8988T (cell line): ENCODE data around the gene SYDE1.

Experiments
- DNase-seq: peaks from one replicate; pipeline ENCODE4 v3.0.0; 2011

SYDE1 gene

DNA sequence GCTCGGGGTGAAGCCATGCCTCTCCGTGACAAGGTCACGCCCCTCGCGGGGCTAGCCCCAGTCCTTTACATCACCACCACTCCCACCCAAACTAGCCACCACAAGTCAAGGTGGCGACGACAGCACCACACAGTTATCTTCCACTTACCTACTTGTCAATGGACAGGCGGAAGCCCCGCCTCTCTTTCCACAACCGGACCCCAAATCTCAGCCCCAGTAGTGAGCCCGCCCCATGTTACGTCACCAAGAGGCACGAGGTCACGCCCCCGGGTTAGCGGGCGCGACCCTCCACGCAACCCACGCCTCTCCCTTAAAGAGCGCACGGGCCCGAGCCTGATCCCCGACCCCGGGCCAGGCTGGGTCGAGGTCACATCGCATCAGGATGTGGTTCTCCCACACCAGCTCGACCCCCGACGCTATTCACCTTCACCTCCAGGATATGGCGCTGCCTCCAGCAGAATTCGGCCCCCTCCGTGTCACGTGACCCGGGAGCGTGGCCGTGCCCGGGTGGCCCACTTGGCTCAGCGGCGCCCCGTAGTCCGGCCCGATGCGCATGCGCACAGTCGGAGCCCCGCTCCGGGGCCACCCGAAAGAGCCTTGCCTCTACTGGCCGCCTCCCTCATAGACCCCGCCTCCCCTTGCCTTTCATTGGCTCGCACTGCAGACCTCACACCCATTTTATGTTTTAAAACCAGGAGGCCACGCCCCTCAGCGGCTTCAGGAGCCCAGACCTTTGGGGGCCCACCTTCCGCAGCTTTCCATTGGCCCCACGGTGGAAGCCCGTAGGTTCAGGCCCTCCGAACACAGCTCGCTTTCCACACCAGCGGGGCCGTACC, 18.2 kb downstream of the SYDE1 start:
- peak; percentile 86 for DNase-seq

DNA sequence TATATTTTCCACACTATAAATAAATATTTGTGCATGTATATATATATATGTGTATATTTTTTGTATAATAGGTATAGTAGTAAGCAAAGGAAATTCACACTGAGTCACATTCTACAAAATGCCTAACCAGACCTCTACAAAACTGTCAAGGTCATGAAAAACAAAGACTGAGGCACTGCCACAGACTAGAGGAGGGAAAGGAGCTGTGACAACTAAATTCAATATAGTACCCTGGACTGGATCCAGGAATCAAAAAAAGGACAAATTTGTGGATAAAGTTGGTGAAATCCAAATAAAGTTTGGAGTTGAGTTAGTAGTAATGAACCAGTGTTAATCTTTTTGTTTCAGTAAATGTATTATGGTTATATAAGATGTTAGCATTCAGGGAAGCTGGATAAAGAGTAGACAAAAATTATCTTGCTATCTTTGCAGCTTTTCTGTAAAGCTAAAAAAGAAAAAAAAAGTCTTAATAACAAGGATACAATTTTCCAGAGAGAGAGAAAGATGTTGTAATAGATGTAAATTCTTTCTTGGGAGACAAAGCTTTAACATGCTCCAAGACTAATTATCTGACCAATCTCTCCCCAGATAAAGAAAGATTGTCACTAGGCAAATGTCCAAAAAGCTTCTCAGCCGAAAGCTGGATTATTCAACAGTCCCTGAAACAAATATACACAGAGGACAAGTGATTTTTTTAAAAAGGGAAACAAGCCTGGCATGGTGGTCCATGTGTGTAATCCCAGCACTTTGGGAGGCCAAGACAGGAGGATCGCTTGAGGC, 19.1 kb downstream of the SYDE1 start:
- no peak for DNase-seq

DNA sequence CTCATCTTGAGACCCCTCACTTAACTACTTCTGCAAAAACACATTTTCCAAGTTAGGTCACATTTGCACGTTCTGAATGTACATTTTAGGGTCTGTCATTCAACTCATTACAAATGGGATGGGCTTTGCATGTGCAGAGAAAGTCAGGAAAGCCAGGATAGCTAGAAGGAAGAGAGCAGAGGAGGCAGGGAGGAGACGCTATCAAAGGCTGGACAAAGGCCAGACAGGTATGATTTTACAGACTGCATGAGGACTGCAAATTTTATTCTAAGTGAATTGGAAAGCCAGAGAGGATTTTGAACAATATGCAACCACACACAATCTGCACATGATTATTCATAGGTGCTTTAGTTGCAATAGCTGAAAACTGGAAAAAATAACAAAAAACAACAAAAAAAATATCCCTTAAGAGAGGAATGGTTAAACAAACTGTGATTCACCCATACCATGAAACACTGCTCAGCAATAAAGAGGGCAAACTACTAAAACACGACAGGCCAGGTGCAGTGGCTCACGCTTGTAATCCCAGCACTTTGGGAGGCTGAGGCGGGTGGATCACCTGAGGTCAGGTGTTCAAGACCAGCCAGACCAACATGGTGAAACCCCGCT, 21.1 kb downstream of the SYDE1 start:
- no peak for DNase-seq

DNA sequence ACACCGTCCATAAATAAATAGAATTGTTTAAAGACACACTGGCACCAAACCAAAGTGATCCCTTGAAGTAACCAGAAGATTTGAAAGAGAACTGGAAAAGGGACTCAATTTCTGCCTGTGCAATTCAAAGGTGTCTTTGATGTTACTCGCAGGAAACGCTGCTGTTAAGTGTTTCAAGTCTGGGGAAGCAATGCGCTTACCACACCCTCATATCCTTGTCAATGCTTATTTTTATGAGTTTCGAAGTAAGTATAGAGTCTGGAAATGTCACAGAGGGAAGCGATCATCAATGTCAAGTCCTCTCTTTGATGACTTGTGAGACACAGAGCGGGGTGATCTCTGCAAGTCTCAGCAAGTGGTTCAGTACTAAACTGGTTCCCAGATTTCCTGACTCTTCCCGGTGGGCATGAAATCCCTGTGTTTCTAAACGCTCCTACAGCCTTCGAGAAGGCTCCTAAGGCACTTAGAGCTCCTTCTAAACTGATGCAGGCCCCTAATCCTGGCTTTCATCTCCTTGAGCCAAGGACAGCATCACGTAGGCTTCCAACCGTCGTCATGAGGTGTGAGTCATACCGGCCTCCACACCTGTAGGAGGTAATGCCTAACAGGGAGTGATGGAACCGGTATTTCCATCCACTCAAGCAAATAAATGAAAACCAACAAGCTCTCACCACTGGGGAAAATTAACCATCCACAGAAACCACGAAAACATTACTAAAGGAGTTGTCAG, 22.8 kb downstream of the SYDE1 start:
- no peak for DNase-seq

DNA sequence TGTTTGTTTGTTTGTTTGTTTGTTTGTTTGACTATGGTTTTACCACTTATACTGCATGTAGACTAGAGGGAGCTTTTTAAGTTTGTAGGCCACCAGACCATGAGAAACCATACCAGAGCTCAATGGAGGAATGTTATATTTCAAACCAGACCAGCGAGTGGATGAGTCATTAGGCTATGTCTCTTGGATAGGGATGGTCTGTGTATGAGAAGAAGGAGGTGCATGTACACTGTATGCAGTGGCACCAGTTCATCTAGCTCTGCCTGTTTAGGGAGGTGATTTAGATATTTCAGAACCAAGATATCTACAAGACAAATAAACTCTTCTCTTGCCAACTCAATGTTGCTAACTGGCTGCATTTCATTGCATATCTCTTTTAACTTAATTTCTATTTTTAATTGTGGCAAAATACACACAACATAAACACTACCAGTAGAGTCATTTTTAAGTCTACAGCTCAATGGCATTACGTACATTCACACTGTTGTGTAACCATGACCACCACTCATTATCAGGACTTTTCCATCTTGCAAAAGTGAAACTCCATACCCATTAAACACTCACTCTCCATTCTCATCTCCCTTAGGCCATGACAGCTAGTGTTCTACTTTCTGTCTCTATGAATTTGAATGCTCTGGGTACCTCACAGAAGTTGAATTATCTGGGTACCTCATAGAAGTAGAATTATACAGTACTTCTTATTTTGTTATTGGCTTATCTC, 29.2 kb downstream of the SYDE1 start:
- DNase-seq = no peak

DNA sequence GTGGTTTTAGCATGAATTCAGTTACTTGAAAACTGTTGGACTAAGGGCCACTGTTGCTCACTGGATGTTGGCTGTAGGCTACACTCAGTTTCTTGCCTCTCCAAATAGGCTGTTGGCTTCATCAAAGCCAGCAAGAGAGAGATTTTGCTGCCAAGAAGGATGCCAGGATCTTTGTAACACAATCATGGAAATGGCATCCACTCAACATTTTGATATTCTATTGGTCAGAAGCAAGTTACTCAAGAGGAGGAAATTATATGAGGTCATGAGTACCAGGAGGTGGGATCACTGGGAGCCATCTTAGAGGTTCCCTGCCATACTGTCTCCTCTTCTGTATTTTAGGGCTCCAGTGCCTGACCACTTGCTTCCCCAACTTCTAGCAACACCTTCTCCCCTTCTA, 30.6 kb downstream of the SYDE1 start:
- DNase-seq = no peak

DNA sequence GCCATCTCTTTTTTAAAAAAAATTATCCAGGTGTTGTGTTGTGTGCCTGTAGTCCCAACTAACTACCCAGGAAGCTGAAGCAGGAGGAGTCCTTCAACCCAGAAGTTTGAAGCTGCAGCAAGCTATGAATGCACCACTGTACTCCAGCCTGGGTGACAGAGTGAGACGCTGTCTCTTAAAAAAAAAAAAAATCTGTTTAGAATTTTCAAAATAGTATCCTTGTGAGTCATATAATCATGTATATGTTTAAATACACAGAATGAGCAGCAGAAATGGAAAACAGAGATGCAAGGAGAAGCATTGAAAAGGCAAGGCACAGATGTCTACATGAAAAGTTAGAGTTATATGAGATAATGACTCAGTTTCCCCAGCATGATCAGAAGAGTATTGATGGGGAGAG, 31.2 kb downstream of the SYDE1 start:
- DNase-seq = no peak

DNA sequence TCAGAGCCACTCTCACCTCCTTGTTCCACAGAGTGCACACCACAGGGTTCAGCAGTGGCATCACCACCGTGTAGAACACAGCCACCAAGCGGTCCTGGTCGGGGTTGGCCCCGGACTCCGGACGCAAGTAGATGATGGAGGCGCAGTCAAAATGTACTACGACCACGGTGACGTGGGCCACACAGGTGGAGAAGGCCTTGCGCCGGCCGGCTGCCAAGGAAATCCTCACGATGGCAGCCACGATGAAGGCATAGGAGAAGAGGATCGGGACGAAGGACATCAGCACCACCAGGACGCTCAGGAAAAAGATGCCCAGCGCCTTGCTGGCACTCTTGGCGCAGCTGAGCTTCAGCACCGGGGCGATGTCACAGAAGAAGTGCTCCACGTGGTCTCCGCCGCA, 33.9 kb downstream of the SYDE1 start:
- no peak for DNase-seq

DNA sequence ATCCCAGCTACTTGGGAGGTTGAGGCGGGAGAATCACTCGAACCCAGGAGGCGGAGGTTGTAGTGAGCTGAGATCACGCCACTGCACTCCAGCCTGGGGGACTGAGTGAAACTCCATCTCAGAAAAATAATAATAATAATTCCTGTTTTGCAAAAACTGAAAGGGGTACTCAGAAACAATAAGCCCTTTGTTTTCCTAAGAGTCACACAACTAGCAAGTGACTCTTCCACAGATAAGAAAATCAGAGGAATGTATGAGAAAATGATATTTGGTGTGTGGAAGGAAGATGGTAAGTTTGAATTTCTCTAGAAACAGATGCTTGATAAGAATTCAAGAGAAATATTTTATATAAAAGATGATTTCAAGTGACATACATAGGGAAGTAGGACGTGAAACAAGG, 35.1 kb downstream of the SYDE1 start:
- DNase-seq = no peak

DNA sequence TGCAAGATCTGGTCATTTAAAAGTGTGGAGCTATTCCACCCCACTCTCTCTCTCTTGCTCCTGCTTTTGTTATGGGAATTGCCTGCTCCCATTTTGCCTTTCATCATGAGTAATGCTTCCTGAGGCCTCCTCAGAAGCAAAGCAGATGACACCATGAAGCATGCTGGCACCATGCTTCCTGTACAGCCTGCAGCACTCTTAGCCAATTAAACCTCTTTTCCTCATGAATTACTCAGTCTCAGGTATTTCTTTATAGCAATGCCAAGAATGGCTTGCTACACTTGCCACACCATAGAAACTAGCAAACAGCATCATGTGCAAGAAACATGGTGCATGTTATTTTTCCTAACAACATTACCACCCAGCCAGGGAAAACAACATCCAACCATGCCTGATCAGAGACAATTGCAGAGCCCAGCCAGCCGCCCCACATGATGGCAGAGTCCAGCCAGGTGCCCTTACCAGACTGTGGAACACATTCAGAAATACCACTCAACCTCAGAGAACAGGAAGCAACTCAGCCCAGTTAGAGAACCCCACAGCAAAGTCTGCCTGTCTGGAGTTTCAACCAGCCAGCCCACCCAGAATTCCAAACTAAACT, 36.9 kb downstream of the SYDE1 start:
- DNase-seq = no peak

DNA sequence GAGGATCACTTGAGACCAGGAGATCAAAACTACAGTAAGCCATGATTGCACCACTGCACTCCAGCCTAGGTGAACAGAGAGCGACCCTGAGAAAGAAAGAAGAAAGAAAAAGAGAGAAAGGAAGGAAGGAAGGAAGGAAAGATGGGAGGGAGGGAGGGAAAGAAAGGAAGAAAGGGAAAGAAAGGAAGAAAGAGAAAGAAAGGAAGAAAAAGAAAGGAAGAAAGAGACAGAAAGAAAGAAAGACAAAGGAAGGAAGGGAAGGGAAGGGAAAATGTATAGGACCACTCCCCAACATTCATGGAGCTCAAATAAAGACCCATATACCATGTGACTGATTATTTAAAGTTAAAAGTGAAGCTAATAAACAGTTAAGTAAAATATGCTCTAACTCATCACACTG, 39.9 kb downstream of the SYDE1 start:
- no peak for DNase-seq

DNA sequence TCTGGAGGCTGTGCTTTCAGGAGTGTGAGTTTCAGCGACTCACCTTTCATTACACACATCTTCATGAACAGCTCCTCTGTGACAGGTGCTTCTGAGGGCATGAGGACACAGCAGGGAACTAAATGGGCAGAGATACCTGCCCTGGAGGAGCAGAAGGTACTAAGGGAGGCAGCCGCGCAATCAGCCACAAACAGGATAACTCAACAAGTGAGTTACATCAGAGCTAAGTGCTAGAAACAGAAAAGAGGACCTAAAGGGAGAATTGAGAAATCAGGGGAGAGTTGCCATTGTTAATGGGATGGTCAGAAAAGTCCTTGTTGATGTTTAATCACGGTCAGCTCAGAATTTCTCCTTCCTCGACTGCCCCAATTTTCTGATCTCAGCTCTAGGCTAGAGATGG, 42.5 kb downstream of the SYDE1 start:
- DNase-seq = no peak

DNA sequence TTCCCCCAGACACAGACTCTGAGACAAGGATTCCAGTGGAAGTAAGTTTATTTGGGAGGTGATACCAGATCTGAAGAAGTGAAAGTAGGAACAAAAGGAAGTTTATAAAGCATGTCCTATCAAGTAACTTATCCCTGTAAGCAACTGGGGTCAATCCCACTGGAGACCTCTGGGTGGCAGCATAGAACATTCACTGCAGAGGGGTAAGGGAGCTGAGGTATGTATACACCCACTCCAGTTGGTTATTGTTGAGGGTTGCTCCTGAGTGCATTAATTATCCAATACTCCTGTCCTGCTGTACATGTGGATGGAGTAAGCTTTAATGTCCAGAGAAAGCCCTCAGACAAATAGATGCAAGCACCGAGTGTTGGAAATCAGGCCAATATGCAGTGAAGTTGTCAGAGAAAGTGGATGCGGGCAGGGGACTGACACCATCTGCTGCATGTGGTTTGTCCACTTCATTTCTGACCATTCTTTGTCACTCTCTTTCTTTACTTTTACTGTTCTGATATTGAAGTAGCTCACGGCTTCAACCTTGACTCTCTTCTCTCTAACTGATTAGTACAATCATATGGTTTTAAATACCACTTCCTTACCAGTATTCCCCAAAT, 46.9 kb downstream of the SYDE1 start:
- no peak for DNase-seq

DNA sequence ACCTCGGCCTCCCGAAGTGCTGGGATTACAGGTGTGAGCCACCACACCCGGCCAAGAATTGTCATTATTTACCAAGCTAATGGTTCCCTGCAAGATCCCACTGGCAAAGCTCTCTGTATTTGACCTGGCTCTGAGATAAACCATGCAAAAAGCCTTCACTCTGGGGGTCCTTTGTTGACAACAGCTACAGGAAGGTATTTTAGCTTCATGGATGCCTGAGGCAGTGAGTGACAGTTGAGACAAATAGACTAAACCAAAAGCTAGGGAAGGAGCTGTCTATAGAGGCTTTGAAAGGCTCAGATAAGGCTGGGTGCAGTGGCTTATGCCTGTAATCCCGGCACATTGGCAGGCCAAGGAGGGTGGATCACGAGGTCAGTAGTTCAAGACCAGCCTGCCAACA, 48.1 kb downstream of the SYDE1 start:
- DNase-seq = no peak

DNA sequence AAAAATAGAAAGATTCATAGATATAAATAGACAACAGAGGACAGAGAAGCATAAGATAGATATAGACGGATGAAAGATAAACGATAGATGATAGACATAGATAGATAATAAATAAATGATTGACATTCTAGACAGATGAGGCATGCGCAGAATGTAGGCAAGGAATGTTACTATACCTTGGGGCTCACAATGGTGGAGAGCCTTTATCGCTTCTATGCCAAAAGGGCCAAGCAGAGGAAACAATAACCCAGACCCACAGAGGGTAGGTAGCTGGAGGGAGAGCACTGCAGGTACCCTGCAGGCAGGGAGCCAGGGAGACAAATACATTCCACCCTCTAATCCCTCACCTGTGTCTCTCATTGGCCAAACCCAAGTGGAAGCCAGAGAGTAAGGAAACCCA, 49.2 kb downstream of the SYDE1 start:
- DNase-seq = no peak

DNA sequence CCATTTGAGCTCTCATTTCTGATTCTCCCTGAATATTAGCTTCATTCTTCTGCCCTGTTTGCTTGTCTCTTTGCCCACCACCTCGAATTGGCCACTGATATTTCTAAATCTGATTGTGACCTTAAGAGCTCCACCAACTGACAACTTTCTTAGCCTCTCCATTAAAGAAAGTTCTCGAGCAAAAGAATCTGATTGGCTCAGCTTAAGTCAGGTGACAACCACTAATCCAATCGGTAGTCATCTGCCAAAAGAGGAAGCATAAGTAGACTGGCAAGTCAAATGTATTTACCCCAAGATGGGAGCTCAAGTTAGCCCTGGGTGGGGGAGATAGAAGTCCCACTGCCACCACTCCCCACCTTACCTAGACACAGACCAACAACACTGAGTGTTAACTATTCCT, 52.0 kb downstream of the SYDE1 start:
- no peak for DNase-seq

DNA sequence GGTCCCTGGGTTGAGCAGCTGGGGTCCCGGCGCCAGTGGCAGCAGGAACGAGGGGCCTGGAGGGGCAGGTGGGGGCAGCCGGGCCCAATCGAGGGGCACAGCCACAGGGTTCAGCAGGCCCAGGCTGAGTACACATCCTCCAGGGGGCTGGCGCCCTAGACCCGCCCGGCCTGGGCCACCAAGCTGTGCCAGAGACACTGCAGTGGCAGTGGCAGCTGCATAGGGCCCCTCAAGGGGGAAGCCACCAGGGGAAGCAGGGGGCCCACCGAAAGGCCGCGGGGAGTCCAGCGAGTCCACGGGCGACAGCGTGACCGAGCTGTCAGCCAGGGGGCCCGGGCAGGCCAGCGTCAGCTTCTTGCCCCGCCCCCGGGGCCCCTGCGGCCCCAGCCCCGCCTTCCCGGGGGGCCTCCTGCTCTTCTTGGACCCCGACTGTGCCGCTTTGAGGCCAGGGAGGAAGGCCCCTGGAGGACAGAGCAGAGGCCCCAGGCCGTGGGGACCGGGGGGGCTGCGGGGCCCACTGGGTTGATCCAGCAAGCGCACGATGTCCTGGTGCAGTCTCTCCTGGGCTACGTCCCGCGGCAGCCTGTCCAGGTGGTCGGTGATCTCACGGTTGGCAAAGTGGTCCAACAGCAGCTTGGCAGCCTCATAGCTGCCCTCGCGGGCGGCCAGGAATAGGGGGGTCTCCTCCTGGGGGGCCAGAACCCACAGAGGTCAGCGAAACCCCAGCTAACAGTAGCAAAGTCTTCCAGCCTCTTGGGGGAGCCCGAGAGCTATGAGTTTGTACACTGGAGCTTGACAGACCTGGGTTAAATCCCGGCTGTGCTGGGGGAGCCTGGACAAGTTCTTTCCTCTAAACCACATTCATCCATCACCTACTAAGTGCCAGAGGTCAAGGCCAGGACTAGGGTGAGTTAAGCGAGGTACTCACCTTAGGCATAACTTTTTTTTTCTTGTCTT, 54.1 kb downstream of the SYDE1 start:
- DNase-seq = peak; percentile 66
